SK-N-MC (cell line): ENCODE measurements around the gene CPN2.

ENCODE experiments used
- EZH2 ChIP-seq: fragments of 200-600 bp; sonication (generic); IDR thresholded peaks from one replicate; pipeline ENCODE4 v1.6.1; 2017; ENCODE audit warnings: antibody characterized with exemption
- POLR2AphosphoS5 ChIP-seq: IDR thresholded peaks from 2 replicates; pipeline ENCODE4 v1.6.1; 2012; ENCODE audit warnings: mild to moderate bottlenecking, low read depth, low read length, borderline replicate concordance

GRCh38 chr3:194312743-194313281, 38.3 kb downstream of the CPN2 start:
- TF ChIP-seq EZH2 = no peak
- no peak for TF ChIP-seq POLR2AphosphoS5
